Measurements from ENCODE around the gene KLK14.

DNA sequence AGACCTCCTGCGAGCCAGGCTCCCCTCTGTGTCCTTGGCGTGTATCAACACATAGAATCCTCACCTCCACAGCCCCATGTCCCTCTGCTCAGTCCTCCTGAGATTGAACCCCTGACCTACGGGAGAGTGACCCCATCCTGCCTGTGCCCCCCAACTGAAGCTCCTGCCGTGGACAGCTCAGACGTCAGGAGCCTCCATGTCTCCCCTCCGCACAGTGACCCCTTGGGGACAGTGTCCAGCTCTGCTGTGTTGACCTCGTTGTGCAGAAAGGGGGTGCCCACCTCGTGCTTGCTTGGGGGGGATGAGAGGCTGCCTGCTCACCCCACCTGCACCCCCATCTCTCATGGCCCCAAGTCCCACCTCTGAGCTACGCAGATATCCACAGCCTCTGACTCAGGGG, 41.5 kb upstream of the KLK14 start:
- TF ChIP-seq POLR2A (IDR thresholded peaks at IDR 0.05; ENCODE audit: low read length) (no peak), GATA1 (IDR thresholded peaks at IDR 0.05; ENCODE audit: low read depth, low read length) (no peak)
